Right lobe of liver (tissue), 6 donors: ENCODE data around the gene TGFB1I1. TPM values are rescaled to one million over a fixed set of nuclear protein-coding genes. Genes with fewer than 3 reads are reported as not detected.
A peak's percentile ranks its signal among the peaks of the same experiment; 100 is the strongest.

ENCODE experiments used
- ATAC-seq, 4 donors: fragments of 200-7000 bp; cut with Tn5 transposase; one replicate each; pipeline ENCODE4 v1.9.1; 2020; ENCODE audit warnings: mild to moderate bottlenecking in 4 of 4, moderate library complexity in 4 of 4
- DNase-seq, 3 donors: peaks; one replicate each; pipeline ENCODE4 v3.0.0-alpha.2; 2020
- H3K27ac ChIP-seq, 3 donors: fragments of 200-600 bp; one replicate each; pipeline ENCODE4 v1.8.0; 2022
- H3K27me3 ChIP-seq, 2 donors: fragments of 200-600 bp; one replicate each; pipeline ENCODE4 v1.8.0; 2022
- H3K36me3 ChIP-seq, 4 donors: fragments of 200-600 bp; sonication (generic) in 1 of 4; one replicate each; pipeline versions ENCODE4 v1.5.1 to v1.8.0; 2017 to 2022; ENCODE audit warnings: control low read depth in 1 of 4
- H3K4me1 ChIP-seq, 4 donors: fragments of 200-600 bp; sonication (generic) in 1 of 4; one replicate each; pipeline versions ENCODE4 v1.5.1 to v1.8.0; 2017 to 2022; ENCODE audit warnings: control low read depth in 1 of 4
- H3K4me3 ChIP-seq, 3 donors: fragments of 200-600 bp; one replicate each; pipeline ENCODE4 v1.8.0; 2022
- H3K9me3 ChIP-seq, 4 donors: fragments of 200-600 bp; sonication (generic) in 1 of 4; one replicate each; pipeline versions ENCODE4 v1.5.1 to v1.8.0; 2017 to 2022; ENCODE audit warnings: control low read depth in 1 of 4
- CTCF ChIP-seq, 4 donors: fragments of 200-600 bp in 3 of 4; fragments of 450-650 bp in 1 of 4; IDR thresholded peaks; one replicate each; pipeline versions ENCODE4 v1.5.1 to v1.8.0; 2016 to 2022; ENCODE audit warnings: antibody characterized with exemption in 4 of 4, mild to moderate bottlenecking in 2 of 4
- POLR2A ChIP-seq: fragments of 450-650 bp; IDR thresholded peaks from one replicate; pipeline ENCODE4 v1.6.1; 2017; ENCODE audit warnings: antibody characterized with exemption, mild to moderate bottlenecking
- WGBS: methylation state at CpG from one replicate; pipeline ENCODE4 v1.1.6; 2018; ENCODE audit warnings: low coverage, low lambda C conversion rate; ENCODE audit not compliant: insufficient coverage; ENCODE audit errors: missing lambda C conversion rate; 5-methylcytosine and 5-hydroxymethylcytosine counted together
- intact Hi-C, 2 donors: fragments of 100-400 bp; cut with DNase I; formaldehyde crosslinking; loops; one replicate each; pipeline versions ENCODE4 v1.11.2 to v1.14.1; 2022
- total RNA-seq, 6 experiments: library from RNA; depleted of rRNA in 2 of 6; stranded (reverse); fragments of >200 nt in 2 of 6; fragmentation: NEBNext Ultra II Directional in 3 of 6; extraction: Animal tissue kit (Norgen Biotek cat#: 25700) in 3 of 6; gene quantifications; one replicate each; pipeline versions ENCODE4 v1.1.0 to v1.2.4, GENCODE V29; 2016 to 2023
- donor health status: DM: no; HTN: yes; CAD: no.
- donor health status: DM: no; HTN: no; CAD: no.
- donor health status: DM: no; HTN: no; CAD: no.
- donor health status: DM: no; HTN: yes; CAD: no.
- donor health status: DM: no; HTN: yes; CAD: no.

Gene TGFB1I1
- total RNA-seq, 6 experiments from 2014 or later: 1.9 to 7.9 (median 6.7) TPM

DNA sequence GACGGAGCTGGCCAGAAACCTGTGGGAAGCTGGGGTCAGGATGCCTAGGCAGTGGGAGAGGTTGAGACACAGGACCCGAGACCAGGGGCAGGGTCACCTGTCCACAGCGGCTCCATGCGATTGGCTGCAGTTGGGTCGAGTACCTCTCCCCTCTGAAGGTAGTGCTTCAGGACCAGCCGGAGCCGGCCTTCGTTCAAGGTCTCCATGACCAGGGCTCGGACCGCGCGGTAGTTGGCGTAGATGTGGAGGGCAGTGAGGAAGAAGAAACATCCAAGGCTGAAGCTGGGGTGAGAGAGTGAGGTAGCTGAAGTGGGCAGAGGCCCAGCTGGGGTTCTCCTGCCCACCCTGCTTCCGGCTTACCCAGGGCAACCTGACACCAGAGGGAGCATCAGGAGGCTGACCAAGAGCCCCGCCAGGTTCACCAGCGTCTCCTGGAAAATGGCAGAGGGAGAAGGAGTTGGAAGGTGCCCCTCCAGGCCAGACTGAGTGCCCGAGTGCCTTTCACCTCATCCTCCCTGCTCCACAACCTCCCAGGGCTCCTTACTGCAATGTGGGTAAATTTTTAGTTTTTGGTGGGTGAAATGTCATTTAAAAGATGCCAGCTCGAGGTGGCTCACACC lies 21.7 kb downstream of the TGFB1I1 start:
- H3K36me3 ChIP-seq: peaks cover 0 to 48% (median 9%) of the 10 kb centered on the region in 4 donors
- peaks cover 0 to 3% (median 0%) of the 10 kb centered on the region in 4 donors for H3K4me1 ChIP-seq
- WGBS: 92% methylated on average over 3 of the region's 18 CpGs
- DNase-seq (peak in 1 of 3 donors; percentile 50), ATAC-seq (no peak)
- H3K27ac ChIP-seq: no peak overlapping the region
- no peaks in the 10 kb centered on the region for H3K27me3 ChIP-seq
- no peaks in the 10 kb centered on the region for H3K9me3 ChIP-seq
- TF ChIP-seq POLR2A (no peak), CTCF (IDR thresholded peaks at IDR 0.05) (no peak)
- H3K4me3 ChIP-seq: no peak overlapping the region
- intact Hi-C loops: no loop called here

DNA sequence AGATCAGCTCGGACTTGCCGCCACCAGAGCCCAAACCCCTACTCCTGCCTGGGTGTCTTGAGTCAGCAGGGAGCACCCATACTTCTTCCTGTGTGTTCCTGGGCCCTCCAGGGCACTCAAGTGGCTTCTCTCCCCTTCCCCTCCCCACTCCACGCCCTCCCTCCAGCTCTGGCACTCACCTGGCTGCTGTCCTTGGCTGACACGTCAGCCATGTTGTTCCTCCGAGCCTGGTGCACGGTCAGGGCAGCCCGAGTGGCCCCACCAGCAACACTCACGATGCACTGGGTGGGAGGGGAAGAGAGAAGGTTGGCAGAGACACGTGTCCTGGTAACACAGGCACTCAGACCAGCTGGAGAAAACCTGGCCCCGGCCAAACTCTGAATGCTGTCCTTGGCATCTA lies 24.7 kb downstream of the TGFB1I1 start:
- no peak for ATAC-seq
- no peak for TF ChIP-seq POLR2A
- TF ChIP-seq CTCF (IDR thresholded peaks at IDR 0.05): no peak

GRCh38 chr16:31498493-31498892 lies 26.5 kb downstream of the TGFB1I1 start:
- no peaks in the 10 kb centered on the region for H3K27me3 ChIP-seq
- no peaks in the 10 kb centered on the region for H3K9me3 ChIP-seq
- 100% methylated on average over 6 of the region's 8 CpGs for WGBS
- TF ChIP-seq CTCF (IDR thresholded peaks at IDR 0.05): no peak
- TF ChIP-seq POLR2A: no peak
- no peak for ATAC-seq
- DNase-seq: no peak
- H3K36me3 ChIP-seq: peaks cover 0 to 37% (median 6%) of the 10 kb centered on the region in 4 donors
- intact Hi-C loops: no loop called here
- H3K4me1 ChIP-seq: peaks cover 0 to 29% (median 17%) of the 10 kb centered on the region in 4 donors
- H3K27ac ChIP-seq: no peak overlapping the region
- H3K4me3 ChIP-seq: no peak overlapping the region

More for the DNA sequence above, 24.7 kb downstream of the TGFB1I1 start:
- Histone ChIP-seq H3K36me3 (peaks cover 0 to 53% (median 12%) of the 10 kb centered on the region in 4 donors), H3K27ac (no peak overlapping the region), H3K27me3 (no peaks in the 10 kb centered on the region), H3K4me3 (no peak overlapping the region), H3K9me3 (no peaks in the 10 kb centered on the region), H3K4me1 (peaks cover 0 to 13% (median 4%) of the 10 kb centered on the region in 4 donors)
- DNase-seq: peak in 1 of 3 donors; percentile 42
- intact Hi-C loops: no loop called here
- WGBS: no CpG with 5 or more reads among the region's 10 CpGs

DNA sequence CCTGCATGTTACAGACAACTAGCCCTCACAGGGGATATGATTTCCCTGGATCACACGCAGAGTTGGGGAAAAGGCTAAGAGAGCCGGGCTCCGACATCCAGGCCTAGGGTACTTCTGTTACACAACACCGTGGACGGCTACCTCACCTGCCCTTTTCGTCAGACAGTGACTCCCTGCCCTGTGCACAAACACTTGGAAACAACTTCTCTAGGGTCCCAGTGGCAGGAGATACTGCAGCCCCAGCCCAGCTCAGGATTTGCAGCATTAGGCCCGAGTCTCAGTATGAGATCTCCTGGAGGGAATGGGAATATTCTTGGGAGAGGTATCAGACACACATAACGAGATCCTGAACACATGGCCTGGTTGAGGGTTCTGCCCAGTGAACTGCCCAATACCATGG lies 28.0 kb downstream of the TGFB1I1 start:
- WGBS: 85% methylated on average over 6 of the region's 8 CpGs
- no peaks in the 10 kb centered on the region for H3K9me3 ChIP-seq
- intact Hi-C loops: no loop called here
- H3K36me3 ChIP-seq: peaks cover 0 to 26% (median 4%) of the 10 kb centered on the region in 4 donors
- DNase-seq (no peak), ATAC-seq (no peak)
- H3K27me3 ChIP-seq: no peaks in the 10 kb centered on the region
- TF ChIP-seq CTCF (IDR thresholded peaks at IDR 0.05): no peak
- TF ChIP-seq POLR2A: no peak
- H3K27ac ChIP-seq: no peak overlapping the region
- no peak overlapping the region for H3K4me3 ChIP-seq
- peaks cover 0 to 39% (median 18%) of the 10 kb centered on the region in 4 donors for H3K4me1 ChIP-seq
